A673 (cell line): ENCODE measurements around the gene ULK4.

Experiments
- CTCF ChIP-seq: fragments of 300-800, 200-600 bp; sonication (generic); conservative IDR thresholded peaks from 2 replicates; pipeline ENCODE4 v1.5.1; 2017; ENCODE audit warnings: low read depth, mild to moderate bottlenecking, antibody characterized with exemption, low read length, moderate library complexity, mixed read lengths
- EZH2 ChIP-seq: fragments of 200-600 bp; sonication (generic); IDR thresholded peaks from 2 replicates; pipeline ENCODE4 v1.6.1; 2017; ENCODE audit warnings: borderline replicate concordance, low read depth, mild to moderate bottlenecking, mixed read lengths, antibody characterized with exemption, low read length; ENCODE audit not compliant: poor library complexity, severe bottlenecking

DNA sequence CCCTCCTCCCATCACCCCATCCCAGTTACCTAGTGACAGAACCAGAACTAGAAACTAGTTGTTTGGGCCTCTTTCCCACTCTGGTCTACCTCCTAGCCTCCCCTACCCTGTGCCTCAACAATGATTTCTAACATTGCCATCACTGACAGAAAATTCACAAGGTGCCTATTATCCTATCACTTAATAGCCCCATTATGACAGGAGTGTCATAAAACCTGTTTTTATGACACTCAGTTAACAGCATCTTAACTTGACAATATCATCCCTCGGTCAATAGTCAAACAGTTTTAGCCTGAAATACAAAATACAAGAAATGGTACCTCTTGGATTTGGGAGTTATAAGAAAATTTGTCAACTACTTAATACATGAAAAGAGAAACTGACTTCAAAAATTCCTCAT is 46.5 kb downstream of the ULK4 start:
- TF ChIP-seq CTCF, result no peak
- TF ChIP-seq EZH2, result no peak
